Activated CD4-positive, alpha-beta T cell treated with anti-CD3 and anti-CD28 coated beads, Interleukin-2, amount 50 U/mL, for 24 hours (primary cell): ENCODE results near the gene TCERG1L.
"Not testable (repeated sequence)": the region's sequence is repeated elsewhere in the genome, so short reads cannot be mapped to it uniquely, and the experiment has no call there.

Experiments used
- DNase-seq, 2 donors: peaks; one replicate each; pipeline ENCODE4 v3.0.0-alpha.2; 2020; ENCODE audit warnings: low read depth in 1 of 2, low spot score in 1 of 2

The TCERG1L gene

GRCh38 chr10:131147301-131147975 is 164.1 kb downstream of the TCERG1L start:
- no peak for DNase-seq

GRCh38 chr10:131146790-131147189 is 164.7 kb downstream of the TCERG1L start:
- no peak for DNase-seq

- no peak for DNase-seq
Measured at GRCh38 chr10:131145756-131146155, 165.8 kb downstream of the TCERG1L start.

GRCh38 chr10:131144711-131145375 is 166.7 kb downstream of the TCERG1L start:
- DNase-seq: no peak

- no peak for DNase-seq
Measured at GRCh38 chr10:131144196-131144595, 167.3 kb downstream of the TCERG1L start.

GRCh38 chr10:131143425-131144165 is 167.9 kb downstream of the TCERG1L start:
- no peak for DNase-seq

- no peak for DNase-seq
Measured at GRCh38 chr10:131142517-131143380, 168.8 kb downstream of the TCERG1L start.

GRCh38 chr10:131141645-131142516 is 169.6 kb downstream of the TCERG1L start:
- DNase-seq: no peak

- no peak for DNase-seq
Measured at GRCh38 chr10:131141207-131141606, 170.3 kb downstream of the TCERG1L start.

GRCh38 chr10:131140606-131141005 is 170.9 kb downstream of the TCERG1L start:
- no peak for DNase-seq

- DNase-seq: no peak
Measured at GRCh38 chr10:131137223-131137622, 174.3 kb downstream of the TCERG1L start.

GRCh38 chr10:131136336-131136735 is 175.2 kb downstream of the TCERG1L start:
- not testable (repeated sequence) for DNase-seq

- DNase-seq: no peak
Measured at GRCh38 chr10:131135716-131136115, 175.8 kb downstream of the TCERG1L start.

- DNase-seq: no peak
Measured at GRCh38 chr10:131134651-131135050, 176.9 kb downstream of the TCERG1L start.

- no peak for DNase-seq
Measured at GRCh38 chr10:131134001-131134576, 177.4 kb downstream of the TCERG1L start.

- no peak for DNase-seq
Measured at GRCh38 chr10:131132681-131133080, 178.8 kb downstream of the TCERG1L start.

- no peak for DNase-seq
Measured at GRCh38 chr10:131131726-131132591, 179.6 kb downstream of the TCERG1L start.

GRCh38 chr10:131130025-131130424 is 181.5 kb downstream of the TCERG1L start:
- DNase-seq: no peak

GRCh38 chr10:131129544-131129943 is 182.0 kb downstream of the TCERG1L start:
- DNase-seq: no peak
